DMS53 treated with DMSO at 0.1 percent for 48 hours (cell line): ENCODE measurements around the gene DHX8.
A peak's percentile ranks its signal among the peaks of the same experiment; 100 is the strongest.
"Not testable (repeated sequence)": the region's sequence is repeated elsewhere in the genome, so short reads cannot be mapped to it uniquely, and the experiment has no call there.

Experiments
- DNase-seq: peaks from one replicate; lab custom pipeline; 2025; ENCODE audit not compliant: unreplicated experiment; lab: John Stamatoyannopoulos, UW

Gene DHX8

GRCh38 chr17:43483674-43484551 lies at the start of gene DHX8:
TSS of gene DHX8 (plus strand) at chr17:43483975. CDS start at chr17:43484038, 63 bp downstream.
- peak; percentile 99 for DNase-seq

GRCh38 chr17:43434902-43435319 lies 48.9 kb upstream of the DHX8 start:
- no peak for DNase-seq

GRCh38 chr17:43437756-43438155 lies 46.0 kb upstream of the DHX8 start:
- DNase-seq = no peak

- no peak for DNase-seq
Measured at GRCh38 chr17:43438626-43439025, 45.1 kb upstream of the DHX8 start.

GRCh38 chr17:43439041-43439440 lies 44.7 kb upstream of the DHX8 start:
- no peak for DNase-seq

- DNase-seq = no peak
Measured at GRCh38 chr17:43442711-43443110, 41.1 kb upstream of the DHX8 start.

GRCh38 chr17:43443381-43443780 lies 40.4 kb upstream of the DHX8 start:
- DNase-seq = no peak

- DNase-seq = no peak
Measured at GRCh38 chr17:43444223-43445008, 39.4 kb upstream of the DHX8 start.

GRCh38 chr17:43445009-43445589 lies 38.7 kb upstream of the DHX8 start:
- DNase-seq = no peak

GRCh38 chr17:43446773-43447172 lies 37.0 kb upstream of the DHX8 start:
- no peak for DNase-seq

GRCh38 chr17:43448720-43449469 lies 34.9 kb upstream of the DHX8 start:
- DNase-seq = no peak

- no peak for DNase-seq
Measured at GRCh38 chr17:43449470-43450248, 34.1 kb upstream of the DHX8 start.

- DNase-seq = not testable (repeated sequence)
Measured at GRCh38 chr17:43450791-43451190, 33.0 kb upstream of the DHX8 start.

GRCh38 chr17:43451741-43452140 lies 32.0 kb upstream of the DHX8 start:
- DNase-seq = not testable (repeated sequence)

- DNase-seq = no peak
Measured at GRCh38 chr17:43453331-43453812, 30.4 kb upstream of the DHX8 start.

GRCh38 chr17:43454868-43455267 lies 28.9 kb upstream of the DHX8 start:
- DNase-seq = no peak

GRCh38 chr17:43456029-43456428 lies 27.7 kb upstream of the DHX8 start:
- no peak for DNase-seq

GRCh38 chr17:43456661-43457361 lies 27.0 kb upstream of the DHX8 start:
- no peak for DNase-seq

GRCh38 chr17:43457362-43457692 lies 26.4 kb upstream of the DHX8 start:
- DNase-seq = no peak

- not testable (repeated sequence) for DNase-seq
Measured at GRCh38 chr17:43459878-43460277, 23.9 kb upstream of the DHX8 start.
